T-helper 22 cell (primary cell): Measurements from ENCODE around the gene UBE2E1.
"Not testable (repeated sequence)": the region's sequence is repeated elsewhere in the genome, so short reads cannot be mapped to it uniquely, and the experiment has no call there.

Experiments
- DNase-seq: peaks from one replicate; pipeline ENCODE4 v3.0.0-alpha.2; 2020; ENCODE audit warnings: low read depth

UBE2E1 gene

DNA sequence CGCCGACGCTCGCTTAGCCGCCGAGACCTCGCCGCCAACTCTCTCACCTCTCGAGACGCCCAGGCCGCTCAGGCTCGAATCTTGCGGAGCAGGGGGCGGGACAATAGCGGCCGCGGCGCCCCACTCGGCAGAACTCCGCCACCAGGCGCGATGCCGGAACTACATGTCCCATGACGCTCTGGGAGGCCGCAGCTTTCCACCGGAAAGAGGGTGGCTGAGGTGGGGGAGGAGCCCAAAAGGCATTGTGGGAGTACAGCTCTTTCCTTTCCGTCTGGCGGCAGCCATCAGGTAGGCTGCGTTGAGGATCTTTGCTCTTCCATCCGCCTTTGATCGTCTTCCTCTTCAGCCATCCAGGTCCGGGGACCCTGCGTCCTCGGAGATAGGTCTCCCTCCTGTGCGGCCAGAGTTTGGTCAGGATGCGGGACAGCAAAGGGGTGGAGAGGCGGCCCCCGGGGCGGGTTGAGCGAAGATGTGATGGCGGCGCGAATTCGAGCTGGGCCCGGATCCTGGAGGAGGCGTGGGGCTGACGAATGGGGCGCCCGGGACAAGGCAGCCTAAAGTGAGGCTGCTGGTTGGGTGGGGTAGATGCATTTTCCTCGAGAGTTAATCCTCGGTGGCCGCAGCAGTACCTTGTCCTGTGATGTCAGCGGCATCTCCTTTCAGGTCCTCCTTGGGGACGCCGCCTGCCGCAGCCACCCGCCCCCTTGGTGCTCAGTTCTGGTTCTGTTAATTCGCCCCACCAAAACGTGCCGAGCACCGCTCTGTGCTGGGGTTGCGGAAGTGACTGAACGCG lies 111.3 kb downstream of the UBE2E1 start, which contains the start of the genes NKIRAS1 and RPL15:
TSS of gene NKIRAS1 (minus strand) at position 105 of the 793 bp plus-strand sequence. CDS start 6,086 bp downstream, outside the sequence.
TSS of gene RPL15 (plus strand) at position 247 of the 793 bp plus-strand sequence. CDS start 728 bp downstream, outside the sequence.
- peak; percentile 96 for DNase-seq

DNA sequence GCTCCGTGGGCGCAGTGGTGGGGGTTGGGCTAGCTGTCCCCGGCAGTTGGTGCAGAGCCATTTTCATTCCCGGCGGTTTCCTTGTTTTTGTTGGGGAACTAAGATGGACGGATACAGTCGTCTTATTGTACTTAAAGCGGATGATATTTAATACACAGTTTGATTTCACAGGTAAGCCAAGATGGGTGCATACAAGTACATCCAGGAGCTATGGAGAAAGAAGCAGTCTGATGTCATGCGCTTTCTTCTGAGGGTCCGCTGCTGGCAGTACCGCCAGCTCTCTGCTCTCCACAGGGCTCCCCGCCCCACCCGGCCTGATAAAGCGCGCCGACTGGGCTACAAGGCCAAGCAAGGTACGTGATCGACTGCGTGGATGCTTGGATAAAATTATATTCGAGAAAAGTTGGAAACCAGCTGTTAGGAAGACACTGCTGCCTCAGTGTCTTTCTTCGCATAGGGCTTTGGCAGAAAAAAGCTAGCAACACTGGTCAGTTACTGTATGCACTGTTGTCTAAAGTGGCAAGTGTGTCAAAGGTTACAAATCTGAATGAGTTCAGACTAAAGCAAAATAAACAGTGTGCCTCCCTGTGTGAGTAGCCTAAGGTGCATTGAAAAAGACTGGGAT lies 112.0 kb downstream of the UBE2E1 start:
- not testable (repeated sequence) for DNase-seq

DNA sequence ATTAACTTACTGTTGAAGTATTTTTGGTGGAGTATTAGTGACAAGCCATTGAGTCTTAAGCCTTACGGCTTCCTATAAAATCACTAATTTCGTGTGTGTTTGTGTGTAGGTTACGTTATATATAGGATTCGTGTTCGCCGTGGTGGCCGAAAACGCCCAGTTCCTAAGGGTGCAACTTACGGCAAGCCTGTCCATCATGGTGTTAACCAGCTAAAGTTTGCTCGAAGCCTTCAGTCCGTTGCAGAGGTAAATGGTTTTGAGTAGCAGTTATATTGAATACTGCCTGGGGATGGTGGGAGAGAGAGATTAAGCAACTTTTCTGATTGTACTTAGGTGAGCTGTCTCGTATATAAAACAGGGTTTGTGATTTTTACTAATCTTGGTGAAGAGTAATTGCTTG lies 112.6 kb downstream of the UBE2E1 start:
- DNase-seq, result not testable (repeated sequence)

DNA sequence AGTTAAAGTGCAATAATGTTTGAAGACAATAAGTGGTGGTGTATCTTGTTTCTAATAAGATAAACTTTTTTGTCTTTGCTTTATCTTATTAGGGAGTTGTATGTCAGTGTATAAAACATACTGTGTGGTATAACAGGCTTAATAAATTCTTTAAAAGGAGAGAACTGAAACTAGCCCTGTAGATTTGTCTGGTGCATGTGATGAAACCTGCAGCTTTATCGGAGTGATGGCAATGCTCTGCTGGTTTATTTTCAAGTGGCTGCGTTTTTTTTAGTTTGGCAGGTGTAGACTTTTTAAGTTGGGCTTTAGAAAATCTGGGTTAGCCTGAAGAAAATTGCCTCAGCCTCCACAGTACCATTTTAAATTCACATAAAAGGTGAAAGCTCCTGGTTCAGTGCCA lies 113.9 kb downstream of the UBE2E1 start:
- no peak for DNase-seq

DNA sequence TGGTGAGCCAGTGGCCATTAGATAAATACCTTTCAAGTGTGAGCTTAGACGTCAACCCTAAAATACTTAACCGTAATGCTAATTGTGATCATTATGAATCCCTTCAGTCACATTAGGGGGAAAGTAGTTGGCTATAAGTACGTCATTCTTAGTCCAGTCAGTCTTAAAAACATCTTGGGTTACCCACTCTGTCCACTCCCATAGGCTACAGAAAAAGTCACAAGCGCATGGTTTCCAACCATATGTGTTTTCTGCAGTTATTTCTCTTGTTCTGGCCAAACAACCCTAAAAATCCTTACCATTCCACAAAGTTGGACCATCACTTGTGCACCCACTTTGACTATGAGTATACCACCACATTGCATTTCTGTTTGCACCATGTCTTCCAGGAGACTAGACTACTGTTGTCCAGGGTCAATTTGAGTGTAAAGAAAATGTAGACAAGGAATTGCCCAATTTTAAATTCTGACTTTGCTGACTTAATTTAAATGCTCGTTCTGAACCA lies 114.4 kb downstream of the UBE2E1 start:
- no peak for DNase-seq

DNA sequence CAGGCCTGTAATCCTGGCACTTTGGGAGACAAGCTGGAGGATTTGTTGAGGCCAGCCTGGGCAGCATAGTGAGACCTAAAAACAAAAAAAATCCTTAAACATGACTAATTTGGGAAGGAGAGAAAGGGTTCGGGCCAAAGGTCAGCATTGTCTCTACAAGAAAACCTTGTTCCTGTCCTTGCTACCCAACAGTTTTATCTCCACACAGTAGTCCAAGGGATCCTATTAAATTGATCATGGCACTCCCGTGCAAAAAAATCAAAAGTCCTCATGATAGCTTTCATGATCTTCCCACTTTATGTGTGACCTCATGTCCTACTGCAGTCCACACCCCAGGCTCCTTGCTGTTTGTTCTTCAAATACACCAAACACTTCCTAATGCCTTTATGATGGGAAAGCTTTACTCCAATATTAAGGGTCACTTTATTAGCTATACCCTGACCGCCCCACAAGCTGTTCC lies 115.3 kb downstream of the UBE2E1 start:
- no peak for DNase-seq

DNA sequence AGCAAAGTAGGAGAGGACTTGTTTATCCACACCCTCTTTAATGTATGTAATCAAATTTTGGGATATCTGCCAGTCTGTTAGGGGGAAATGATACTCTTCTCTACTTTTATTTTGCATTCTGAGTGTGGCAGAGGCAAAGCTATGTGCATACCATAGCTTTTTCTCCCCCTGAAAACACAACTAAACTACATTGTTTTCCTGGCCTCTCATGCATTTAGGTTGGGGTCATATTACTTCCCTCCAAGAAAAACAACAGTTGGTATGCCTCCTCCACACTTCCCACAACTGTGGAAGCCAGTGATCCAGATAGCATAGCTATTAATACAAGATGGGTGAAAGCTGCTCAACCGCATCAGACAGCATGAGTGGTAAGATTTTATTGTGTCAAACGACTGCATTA lies 118.0 kb downstream of the UBE2E1 start:
- DNase-seq, result no peak

DNA sequence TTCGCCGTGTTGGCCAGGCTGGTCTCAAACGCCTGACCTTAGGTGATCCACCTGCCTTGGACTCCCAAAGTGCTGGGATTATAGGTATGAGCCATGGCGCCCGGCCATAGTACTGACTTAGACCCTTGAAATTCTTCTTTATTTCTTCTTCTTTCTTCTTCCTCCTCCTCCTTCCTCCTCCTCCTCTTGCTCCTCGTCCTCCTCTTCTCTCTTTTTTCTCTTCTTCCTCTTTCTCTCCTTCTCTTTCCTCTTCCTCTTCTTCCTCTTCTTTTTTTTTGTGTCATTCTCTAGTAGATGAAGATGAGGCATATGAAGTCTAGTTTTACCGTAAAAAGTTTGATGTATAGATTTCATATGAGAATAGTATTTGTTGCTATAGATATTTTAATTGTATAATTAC lies 120.5 kb downstream of the UBE2E1 start:
- no peak for DNase-seq

DNA sequence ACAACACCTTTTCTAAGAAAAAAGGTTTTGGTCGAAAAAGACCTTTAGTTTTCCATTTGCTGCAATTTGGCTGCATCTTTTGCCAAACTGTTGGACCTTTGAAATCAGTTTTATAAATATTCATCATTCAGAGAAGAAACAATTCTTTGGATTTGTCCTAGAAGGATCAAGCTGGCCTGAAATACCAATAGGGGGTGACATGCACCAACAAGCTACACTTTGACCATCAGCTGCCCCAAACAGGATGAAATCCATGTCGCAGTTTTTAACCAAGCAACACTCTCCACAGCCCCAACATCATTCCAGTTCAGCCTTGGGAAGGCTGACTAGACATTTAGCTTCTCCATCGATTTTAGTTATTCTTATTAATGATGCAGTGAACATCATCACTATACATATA lies 121.0 kb downstream of the UBE2E1 start:
- no peak for DNase-seq

DNA sequence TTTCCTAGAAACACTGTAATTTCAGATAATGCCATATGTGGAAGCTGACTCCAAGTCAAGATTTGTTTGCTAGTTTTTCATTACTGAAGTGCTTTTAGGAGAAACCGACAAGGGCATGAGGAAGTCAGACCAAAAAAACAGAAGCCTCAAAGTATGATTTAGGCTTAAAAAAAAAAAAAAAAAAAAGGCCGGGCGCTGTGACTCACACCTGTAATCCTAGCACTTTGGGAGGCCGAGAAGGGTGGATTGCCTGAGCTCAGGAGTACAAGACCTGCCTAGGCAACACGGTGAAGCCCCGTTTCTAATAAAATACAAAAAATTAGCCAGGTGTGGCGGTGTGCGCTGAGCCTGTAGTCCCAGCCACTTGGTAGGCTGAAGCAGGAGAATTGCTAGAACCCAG lies 122.8 kb downstream of the UBE2E1 start:
- DNase-seq, result no peak

DNA sequence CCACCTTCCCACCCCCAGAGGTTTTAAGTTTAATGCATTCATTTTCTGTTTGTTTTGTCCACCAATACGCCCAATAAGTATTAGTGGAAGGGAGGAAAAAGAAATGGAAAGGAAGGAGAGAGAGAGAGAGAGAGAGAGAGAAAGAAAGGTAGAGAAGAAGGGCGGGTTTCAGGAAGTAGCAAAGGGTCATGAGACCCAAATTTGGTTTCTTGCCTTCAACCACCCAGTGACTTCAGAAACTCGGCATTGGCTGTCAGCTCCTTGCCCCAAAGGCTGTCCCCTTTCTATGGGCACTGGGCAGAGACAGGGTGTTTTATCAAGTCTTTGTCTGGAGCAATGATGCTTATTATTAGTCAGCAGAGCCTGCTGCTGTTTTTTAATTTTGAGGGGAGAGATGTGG lies 125.8 kb downstream of the UBE2E1 start:
- no peak for DNase-seq

DNA sequence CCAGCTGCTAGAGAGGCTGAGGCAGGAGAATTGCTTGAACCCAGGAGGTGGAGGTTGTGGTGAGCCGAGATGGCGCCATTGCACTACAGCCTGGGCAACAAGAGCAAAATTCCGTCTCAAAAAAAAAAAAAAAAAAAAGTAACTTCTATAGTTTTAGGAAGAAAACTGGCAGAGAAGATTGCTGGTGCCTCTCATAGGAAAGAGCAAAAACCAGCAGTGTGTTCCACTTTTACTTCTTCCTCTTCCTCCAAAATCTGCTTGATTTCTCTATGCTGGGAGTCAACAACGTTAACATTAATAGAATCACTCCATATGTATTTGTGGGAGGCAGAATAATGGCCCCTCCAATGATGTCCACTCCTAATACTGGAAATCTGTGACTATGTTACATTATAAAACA lies 126.8 kb downstream of the UBE2E1 start:
- DNase-seq, result no peak

DNA sequence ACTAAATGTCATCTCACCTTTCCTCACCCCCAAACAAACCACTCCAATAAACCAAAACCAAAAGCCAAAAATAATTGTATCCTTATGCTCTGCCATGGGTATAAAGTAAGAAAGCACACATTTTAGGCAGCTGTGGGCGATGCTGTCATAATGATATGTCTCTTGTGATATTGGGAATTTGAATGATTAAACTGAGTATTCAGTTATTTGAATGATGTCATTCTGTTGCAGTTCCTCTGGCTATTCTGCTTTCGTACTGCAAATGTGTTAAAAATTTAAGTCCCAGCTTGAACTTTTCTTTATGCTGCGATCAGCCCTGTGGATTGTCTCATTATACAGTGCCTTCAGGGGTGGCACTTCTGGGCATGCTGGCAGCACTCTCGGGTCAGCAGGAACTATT lies 128.5 kb downstream of the UBE2E1 start:
- no peak for DNase-seq

DNA sequence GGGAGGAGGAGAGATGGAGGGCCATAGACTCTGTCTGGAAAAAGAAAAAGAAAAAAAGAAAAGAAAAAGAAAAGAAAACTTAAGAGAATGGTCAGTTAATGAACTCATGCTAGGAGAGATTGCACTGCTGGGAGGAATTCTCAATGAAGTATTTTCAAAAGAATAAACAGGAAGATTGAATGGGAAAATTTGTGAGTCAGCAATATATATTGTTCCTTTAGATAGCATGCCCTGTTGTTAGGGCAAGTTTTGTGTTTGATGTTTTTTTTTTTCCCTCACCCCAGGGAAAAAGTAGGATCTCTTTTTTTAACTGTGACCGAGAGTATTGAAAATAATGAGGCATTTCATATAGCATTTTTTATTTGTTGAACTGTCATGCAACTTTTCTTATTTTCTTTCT lies 131.5 kb downstream of the UBE2E1 start:
- no peak for DNase-seq

DNA sequence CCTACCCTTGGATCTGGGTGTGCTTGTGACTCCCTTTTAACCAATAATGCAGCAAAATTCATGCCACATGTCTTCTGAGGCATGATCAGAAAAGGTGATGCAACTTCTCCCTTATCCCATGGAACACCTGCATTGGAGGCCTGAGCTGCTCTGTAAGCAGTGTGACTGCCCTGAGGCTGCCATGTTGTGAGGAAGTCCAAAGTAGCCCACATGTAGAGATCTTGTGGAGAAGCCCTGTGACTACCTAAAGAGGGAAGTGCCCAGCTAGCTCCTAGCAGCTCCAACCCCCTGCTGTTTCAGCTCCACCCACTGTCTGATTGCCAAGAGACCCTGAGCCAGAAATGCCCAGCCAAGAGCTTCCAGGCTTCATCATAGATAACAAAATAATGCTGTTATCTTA lies 132.9 kb downstream of the UBE2E1 start:
- no peak for DNase-seq

DNA sequence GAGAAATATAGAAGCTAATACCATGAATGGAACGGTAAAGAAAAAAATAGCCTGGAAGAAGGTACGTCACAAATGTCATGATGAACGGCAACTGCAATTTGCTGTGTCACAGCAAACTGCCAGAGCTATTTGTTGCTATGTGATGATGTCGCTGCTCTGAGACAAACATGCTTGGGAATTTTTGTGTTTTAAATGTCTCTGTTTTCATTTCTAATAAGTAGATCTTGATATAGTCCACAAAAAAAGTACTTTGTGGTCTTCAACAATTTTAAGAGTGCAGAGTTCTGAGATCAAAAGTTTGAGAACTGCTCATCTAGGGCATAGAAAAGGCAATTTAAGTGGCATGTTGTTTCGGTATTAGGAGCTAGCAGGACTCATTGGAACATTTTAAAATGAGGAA lies 135.0 kb downstream of the UBE2E1 start:
- DNase-seq, result no peak
